OCI-LY7 (cell line): ENCODE results near the gene MACF1.

Experiments used
- EZH2phosphoT487 ChIP-seq: fragments of 200-600 bp; sonication (generic); IDR thresholded peaks from 2 replicates; pipeline ENCODE4 v1.6.1; 2018; ENCODE audit warnings: low read depth, borderline replicate concordance, mild to moderate bottlenecking, mixed run types, antibody characterized with exemption, low read length, moderate library complexity, mixed read lengths
- TF ChIP-seq, protein P1 (sequence below): fragments of 200-600 bp; sonication (generic); conservative IDR thresholded peaks from 2 replicates; pipeline ENCODE4 v1.5.1; 2014; ENCODE audit warnings: mild to moderate bottlenecking, antibody characterized with exemption, low read length, moderate library complexity, mixed read lengths

DNA sequence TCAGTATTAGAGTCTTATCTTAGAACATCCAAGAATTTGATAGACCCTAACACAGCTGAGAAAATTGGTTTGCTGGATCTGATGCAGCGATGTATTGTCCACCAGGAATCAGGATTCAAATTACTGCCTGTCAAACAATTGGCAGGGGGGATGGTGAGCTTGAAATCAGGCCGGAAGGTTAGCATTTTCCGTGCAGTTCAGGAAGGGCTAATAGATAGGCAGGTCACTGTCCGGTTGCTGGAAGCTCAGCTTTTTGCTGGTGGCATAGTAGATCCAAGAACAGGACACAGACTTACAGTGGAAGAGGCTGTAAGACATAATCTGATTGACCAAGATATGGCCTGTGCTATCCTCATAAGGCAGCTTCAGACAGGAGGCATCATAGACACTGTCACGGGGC is 127.2 kb downstream of the MACF1 start:
- TF ChIP-seq, protein P1, sequence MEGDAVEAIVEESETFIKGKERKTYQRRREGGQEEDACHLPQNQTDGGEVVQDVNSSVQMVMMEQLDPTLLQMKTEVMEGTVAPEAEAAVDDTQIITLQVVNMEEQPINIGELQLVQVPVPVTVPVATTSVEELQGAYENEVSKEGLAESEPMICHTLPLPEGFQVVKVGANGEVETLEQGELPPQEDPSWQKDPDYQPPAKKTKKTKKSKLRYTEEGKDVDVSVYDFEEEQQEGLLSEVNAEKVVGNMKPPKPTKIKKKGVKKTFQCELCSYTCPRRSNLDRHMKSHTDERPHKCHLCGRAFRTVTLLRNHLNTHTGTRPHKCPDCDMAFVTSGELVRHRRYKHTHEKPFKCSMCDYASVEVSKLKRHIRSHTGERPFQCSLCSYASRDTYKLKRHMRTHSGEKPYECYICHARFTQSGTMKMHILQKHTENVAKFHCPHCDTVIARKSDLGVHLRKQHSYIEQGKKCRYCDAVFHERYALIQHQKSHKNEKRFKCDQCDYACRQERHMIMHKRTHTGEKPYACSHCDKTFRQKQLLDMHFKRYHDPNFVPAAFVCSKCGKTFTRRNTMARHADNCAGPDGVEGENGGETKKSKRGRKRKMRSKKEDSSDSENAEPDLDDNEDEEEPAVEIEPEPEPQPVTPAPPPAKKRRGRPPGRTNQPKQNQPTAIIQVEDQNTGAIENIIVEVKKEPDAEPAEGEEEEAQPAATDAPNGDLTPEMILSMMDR = no peak
- TF ChIP-seq EZH2phosphoT487 = no peak
